ENCODE measurements around the gene CUEDC1.

The CUEDC1 gene

DNA sequence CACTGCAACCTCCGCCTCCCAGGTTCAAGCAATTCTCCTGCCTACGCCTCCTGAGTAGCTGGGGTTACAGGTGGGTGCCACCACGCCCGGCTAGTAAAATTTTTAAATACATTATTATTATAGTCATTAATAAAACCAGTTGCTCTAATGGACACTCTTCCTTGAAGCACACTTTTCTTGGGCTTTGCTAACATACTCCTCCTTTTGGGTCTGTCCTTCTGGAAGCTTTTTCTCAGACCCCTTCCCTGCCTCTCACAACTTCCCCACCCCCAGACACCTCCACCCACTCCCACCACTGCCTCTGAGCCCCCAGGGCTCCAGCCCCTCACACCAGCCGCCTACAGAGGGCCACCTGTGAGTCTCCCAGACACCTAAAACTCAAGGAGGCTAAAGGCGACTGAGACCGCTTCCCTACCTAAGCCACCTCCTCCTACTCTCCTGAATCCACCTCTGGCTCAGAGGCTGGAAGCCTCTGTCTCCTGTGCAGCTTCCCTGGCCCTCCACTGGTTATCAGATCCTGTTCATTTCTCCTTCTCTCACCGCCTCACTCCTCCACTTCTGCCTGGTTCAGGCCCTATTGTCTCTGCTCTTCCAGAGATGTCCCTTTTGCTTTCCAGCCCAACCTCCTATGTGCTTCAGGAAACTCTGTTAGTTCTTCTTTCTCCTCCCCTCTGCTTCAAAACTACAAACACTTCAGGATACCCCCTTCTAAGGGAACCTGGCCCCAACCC, 2.1 kb upstream of the CUEDC1 start:
- DNase-seq (ENCODE audit: low spot score) = no peak

DNA sequence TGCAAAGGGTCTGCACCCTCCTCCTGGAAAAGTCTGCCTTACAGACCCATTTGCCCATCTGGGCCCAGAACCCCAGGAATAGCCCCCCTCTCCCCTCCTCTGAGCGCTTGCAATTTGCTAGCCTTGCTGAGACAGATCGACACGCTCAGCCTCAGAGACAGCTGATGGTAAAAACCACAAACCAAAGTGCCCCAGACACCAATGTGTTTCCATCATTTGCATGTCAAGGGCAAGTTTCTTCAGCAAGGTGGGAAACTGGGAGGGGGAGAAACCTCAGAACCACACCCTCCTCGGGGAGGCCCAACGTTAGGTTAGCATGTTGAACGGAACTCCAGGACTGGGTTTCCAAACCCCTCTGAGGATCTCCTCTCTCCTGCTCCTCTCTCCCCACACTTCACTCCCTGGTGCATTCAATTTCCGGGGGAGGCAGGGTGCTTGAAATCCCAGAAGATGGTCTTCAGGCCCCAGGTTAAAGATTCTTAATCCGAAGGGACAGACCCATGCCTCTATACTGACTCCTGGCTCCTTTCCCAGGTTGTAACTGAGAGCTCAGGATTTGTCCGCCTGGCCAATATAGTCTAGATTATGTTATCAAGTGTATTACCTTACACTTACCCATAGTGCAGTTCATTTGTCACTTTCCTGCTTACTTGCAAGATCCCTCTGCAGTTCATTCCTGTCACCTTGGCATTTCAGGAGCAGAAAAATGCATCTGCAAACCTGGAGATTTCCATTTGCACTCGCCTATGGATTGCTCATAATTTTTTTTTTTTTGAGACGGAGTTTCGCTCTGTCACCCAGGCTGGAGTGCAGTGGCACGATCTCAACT, 1.3 kb upstream of the CUEDC1 start:
- peak; percentile 70 for DNase-seq (ENCODE audit: low spot score)

- no peak for DNase-seq (ENCODE audit: low spot score)
Measured at GRCh38 chr17:57954397-57955182, 622 bp downstream of the CUEDC1 start.

DNA sequence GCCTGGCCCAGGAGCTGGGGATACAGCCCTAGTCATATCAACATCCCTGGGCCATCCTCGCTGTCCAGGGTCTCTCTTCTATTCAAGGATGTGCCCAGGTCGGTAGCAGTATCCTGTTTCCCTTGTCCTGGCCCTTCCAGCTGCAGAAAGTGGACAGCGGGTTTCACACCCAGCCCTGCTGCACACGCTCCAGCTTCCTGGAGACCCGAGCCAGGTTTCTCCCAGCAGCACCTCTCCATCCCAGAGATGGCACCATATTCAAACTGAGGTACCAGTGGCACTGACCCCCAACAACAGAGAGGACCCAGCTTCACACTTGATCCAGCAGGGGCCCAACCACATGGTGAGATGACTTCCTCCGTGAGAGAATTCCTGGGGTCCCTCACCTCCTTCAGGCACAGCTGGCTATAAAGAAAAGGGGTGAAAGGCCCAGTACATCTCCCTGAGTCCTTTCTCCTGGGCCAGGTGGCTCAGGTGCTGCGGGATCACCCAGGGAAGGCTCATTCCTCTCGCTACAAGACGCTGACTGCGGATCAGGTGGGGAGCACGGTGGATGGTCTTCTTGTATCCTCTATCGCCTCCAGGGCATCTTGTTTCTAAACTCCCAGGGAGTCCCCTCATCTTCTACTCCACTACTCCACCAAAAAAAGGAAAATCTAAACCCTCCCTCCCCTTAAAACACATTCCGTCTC, 1.4 kb downstream of the CUEDC1 start:
- DNase-seq (ENCODE audit: low spot score) = no peak

DNA sequence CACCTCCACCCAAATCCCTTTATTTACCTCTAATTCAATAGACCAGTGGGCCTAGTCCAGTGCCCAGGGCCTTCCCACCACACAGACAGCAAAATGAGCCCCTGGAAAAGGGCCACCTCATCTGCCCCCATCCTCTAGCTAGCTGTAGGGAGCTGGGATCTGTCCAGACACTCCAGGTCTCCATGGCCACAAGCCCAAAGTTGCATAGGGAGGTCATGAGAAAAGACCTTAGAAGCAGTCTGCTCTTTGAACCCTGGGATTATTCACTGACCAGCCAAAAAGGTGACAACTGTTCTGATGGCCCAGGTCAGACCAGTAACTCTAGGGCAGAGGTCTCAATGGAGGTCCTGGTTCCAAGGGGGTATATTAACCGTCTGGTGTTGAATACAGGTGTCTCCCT, 2.0 kb downstream of the CUEDC1 start:
- no peak for DNase-seq (ENCODE audit: low spot score)

DNA sequence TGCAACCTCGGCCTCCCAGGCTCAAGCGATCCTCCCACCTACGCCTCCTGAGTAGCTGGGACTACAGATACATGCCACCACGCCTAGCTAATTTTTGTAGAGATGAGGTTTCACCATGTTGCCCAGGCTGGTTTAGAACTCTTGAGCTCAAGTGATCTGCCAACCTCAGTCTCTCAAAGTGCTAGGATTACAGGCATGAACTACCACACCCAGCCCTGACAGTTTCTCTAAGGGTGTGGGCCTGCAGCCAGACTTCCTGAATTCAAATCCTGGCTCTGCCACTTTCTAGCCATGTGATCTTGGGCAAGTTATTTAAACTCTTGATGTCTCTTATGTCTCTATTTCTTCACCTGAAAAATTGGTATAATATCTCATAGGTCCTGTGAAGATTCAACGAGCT, 5.6 kb downstream of the CUEDC1 start:
- no peak for DNase-seq (ENCODE audit: low spot score)

DNA sequence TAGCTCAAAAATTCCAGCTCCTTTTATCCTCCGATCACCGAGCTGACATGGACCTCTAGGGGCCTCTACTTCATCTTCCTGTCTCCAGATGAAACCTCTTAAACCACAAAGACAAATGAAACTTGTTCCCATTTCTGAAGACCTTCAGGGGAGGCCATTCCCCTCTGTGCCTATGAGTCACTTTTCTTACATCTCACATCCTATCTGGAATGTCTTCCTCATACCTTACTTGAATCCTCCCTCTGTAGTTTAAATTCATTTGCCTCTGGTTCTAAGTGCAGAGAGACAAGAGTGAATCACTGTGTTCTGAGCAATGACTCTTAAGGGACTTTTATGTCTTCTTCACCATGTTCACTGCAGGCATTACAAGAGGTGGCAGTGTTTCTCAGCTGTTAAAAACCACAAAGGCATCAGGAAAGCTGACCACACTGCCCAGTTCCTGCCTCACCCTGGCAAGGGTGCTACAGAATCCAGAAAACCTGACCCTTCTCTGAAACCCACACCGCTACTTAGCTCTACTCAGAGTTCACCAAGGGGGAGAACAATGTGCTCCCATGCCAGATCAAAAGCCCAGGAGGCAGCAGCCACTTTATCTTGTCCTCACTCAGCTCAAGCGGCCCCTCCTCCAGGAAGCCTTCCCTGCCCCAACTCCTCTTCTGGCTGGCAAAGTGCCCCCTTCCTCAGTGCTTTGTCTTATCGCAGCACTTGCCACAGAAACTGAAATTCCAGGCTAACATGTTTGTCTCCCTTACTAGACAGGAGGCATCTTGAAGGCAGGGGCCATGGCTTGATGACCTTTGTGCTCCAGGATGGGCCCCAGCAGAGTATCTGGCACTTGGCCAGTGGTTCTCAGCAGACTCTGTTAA, 6.4 kb downstream of the CUEDC1 start:
- no peak for DNase-seq (ENCODE audit: low spot score)

GRCh38 chr17:57948169-57948554, 7.0 kb downstream of the CUEDC1 start:
- no peak for DNase-seq (ENCODE audit: low spot score)

DNA sequence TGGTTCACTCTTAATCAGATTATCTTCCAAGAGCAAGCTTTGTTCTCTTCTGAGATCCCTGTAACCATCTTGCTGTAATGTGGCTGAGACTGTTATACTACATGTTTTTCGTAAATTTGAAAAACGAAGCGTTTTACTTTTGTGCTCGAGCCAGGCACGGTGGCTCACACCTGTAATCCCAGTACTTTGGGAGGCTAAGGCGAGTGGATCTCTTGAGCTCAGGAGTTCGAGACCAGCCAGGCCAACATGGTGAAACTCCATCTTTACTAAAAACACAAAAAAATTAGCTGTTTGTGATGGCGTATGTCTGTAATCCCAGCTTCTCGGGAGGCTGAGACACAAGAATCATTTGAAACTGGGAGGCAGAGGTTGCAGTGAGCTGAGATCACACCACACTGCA, 7.8 kb downstream of the CUEDC1 start:
- DNase-seq (ENCODE audit: low spot score) = no peak

GRCh38 chr17:57946798-57947358, 8.3 kb downstream of the CUEDC1 start:
- DNase-seq (ENCODE audit: low spot score) = peak; percentile 80

DNA sequence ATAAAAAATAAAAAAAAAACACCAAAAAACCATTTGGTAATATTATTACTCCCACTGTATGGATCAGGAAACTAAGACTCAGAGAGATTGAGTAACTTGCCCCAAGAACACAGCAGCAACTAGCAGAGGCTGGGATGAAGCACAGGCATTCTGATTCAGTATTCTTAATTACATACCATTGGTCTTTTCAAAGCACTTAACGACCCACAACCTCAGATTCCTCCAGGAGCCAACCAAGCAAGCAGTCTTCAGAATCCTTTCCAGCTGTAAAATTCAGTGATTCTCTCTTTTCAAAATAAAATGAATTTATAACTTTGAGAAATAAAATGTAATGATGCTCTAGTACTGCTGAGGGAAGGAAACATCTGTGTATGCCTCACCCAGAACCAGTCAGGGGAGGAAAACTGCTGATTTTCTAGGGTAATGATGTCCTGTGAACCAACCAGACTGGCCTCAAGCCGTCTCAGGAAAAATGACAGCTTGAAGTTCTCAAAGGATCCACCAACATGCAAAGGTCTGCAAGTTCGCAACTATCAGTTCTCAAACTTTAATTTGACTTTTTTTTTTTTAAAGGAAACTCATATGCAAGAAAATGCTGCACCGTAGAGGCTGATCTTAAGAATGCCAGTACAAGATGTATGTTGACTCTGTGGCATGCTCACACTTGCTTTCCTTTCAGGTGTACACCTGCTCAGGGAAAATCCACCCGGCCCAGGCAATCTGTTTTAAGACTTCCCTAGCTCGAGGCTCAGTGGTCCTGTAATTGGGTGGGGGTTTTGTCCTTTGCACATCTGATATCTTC, 9.0 kb downstream of the CUEDC1 start:
- DNase-seq (ENCODE audit: low spot score) = no peak

- no peak for DNase-seq (ENCODE audit: low spot score)
Measured at GRCh38 chr17:57944908-57945307, 10.3 kb downstream of the CUEDC1 start.

DNA sequence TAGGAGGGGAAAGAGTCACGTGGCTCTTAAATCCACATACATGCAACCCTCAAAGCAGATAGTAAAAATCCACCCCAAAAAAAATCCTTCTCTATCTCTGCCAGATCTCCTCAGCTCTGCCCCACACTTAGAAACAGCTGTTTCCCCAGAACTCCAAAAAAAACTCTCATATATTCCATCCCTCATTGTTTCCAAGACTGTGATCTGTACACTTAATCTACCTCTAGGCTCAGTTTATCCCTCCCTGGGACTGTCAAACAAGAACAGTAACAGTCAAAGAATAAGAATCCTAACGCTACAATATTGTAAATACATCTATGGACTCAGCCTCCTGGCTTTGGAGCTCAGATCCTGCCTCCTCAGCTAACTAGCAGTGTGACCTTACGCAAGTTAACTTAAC, 11.6 kb downstream of the CUEDC1 start:
- DNase-seq (ENCODE audit: low spot score) = no peak

GRCh38 chr17:57943140-57943539, 12.1 kb downstream of the CUEDC1 start:
- no peak for DNase-seq (ENCODE audit: low spot score)

- DNase-seq (ENCODE audit: low spot score) = no peak
Measured at GRCh38 chr17:57941384-57942370, 13.5 kb downstream of the CUEDC1 start.

DNA sequence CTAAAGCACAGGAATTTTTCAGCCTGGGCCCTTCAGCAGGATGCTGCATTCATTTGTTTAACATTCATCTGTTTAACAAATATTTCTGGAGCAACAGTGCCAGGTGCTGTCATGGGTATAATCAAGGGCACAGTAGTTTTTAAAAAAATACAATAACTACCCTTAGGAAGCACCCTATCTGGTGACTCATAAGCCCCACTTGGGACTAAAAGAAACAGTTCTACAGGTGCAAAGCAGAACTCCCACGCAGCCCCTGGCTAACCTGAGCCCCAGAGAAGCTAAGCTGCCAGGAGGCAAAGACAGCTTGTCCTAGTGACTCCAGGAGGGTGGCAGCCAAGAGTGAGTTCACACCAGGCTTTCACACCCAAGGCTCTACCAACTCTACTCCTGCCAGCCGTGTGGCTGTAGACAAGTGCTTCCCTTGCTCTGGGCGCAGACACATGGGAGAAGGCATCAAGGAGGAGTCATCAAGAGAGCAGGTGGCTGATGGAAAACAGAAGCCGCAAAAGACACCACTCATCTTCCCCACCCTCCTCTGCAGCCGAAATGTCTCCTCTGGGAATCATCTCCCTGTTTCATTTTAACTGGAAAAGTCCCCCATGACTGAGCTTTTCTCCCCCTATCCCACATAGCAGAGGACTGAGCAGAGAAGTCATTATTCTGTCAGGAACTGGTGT, 14.4 kb downstream of the CUEDC1 start:
- peak; percentile 70 for DNase-seq (ENCODE audit: low spot score)

DNA sequence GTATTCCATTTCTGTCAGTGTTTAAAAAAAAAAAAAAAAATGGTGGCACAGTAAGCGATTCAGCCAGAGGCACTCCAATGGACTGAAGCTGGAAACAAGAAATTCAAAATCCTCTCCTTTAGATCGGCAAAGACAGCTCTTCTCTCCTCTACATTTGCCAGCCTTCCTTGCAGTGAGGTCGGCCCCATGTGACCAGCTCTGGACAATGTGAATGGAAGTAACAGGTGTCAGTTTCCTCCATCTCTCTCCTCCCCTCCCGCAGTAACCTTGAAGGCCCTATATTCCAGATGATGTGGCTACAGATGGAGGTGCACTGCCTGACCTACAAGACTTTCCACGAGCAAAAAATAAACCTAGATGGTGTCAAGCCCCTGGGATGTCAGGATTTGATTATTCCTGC, 15.0 kb downstream of the CUEDC1 start:
- peak; percentile 35 for DNase-seq (ENCODE audit: low spot score)

DNA sequence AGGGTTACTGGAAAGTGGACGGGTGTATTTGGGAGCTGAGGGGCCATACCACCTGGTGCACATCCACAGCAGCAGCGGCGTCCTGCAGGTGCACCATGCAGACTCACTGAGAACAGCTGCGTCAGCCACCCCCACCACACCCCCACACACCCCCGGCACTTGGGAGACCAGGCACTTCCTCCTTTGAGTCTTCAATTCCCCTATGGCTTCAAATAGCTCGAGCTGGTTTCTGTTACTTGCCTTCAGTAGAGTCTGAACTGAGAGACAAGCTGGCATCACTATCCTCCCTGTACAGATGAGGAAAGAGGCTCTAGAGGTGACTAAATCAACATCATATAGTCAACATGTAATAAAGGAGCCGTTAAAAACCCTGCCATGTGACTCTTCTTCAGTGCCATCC, 15.4 kb downstream of the CUEDC1 start:
- DNase-seq (ENCODE audit: low spot score) = peak; percentile 90
